ENCODE results near the gene BAHD1.

The BAHD1 gene

GRCh38 chr15:40407330-40407990 is 33.3 kb upstream of the BAHD1 start:
- no peak for TF ChIP-seq CSRNP3 (CRISPR knock-in tag; IDR thresholded peaks at IDR 0.05)
- no peak for TF ChIP-seq TCF4 (CRISPR knock-in tag; IDR thresholded peaks at IDR 0.05; ENCODE audit: borderline replicate concordance)
- no peak for TF ChIP-seq ZNF8 (CRISPR knock-in tag; IDR thresholded peaks at IDR 0.05)
- TF ChIP-seq TOX (CRISPR knock-in tag; IDR thresholded peaks at IDR 0.05; ENCODE audit: borderline replicate concordance), result no peak
- no peak for TF ChIP-seq PPARA (CRISPR knock-in tag; IDR thresholded peaks at IDR 0.05; ENCODE audit: borderline replicate concordance)
- TF ChIP-seq POU6F1 (CRISPR knock-in tag; IDR thresholded peaks at IDR 0.05; ENCODE audit: borderline replicate concordance, low read depth), result no peak
- TF ChIP-seq ZNF565 (CRISPR knock-in tag; conservative IDR thresholded peaks at IDR 0.05; ENCODE audit: low read depth), result no peak
- TF ChIP-seq OSR1 (CRISPR knock-in tag; IDR thresholded peaks at IDR 0.05), result no peak
- no peak for TF ChIP-seq SNAI2 (CRISPR knock-in tag; IDR thresholded peaks at IDR 0.05)
- TF ChIP-seq GLIS3 (CRISPR knock-in tag; IDR thresholded peaks at IDR 0.05), result no peak
- no peak for TF ChIP-seq PATZ1 (CRISPR knock-in tag; IDR thresholded peaks at IDR 0.05; ENCODE audit: borderline replicate concordance)
- no peak for TF ChIP-seq ZNF70 (CRISPR knock-in tag; IDR thresholded peaks at IDR 0.05)
- TF ChIP-seq ARNTL (CRISPR knock-in tag; IDR thresholded peaks at IDR 0.05; ENCODE audit: borderline replicate concordance, low read depth), result no peak
- no peak for TF ChIP-seq BACH2 (CRISPR knock-in tag; IDR thresholded peaks at IDR 0.05; ENCODE audit: borderline replicate concordance)
- no peak for TF ChIP-seq ZFP30 (CRISPR knock-in tag; IDR thresholded peaks at IDR 0.05)
- no peak for TF ChIP-seq CSDC2 (CRISPR knock-in tag; IDR thresholded peaks at IDR 0.05)
- no peak for ATAC-seq

- ATAC-seq, result no peak
- TF ChIP-seq PATZ1 (CRISPR knock-in tag; IDR thresholded peaks at IDR 0.05; ENCODE audit: borderline replicate concordance) (no peak), CREB5 (CRISPR knock-in tag; IDR thresholded peaks at IDR 0.05; ENCODE audit: low read depth) (no peak), TCF4 (CRISPR knock-in tag; IDR thresholded peaks at IDR 0.05; ENCODE audit: borderline replicate concordance) (no peak), OSR1 (CRISPR knock-in tag; IDR thresholded peaks at IDR 0.05) (no peak), CSRNP3 (CRISPR knock-in tag; IDR thresholded peaks at IDR 0.05) (no peak), ISL1 (CRISPR knock-in tag; IDR thresholded peaks at IDR 0.05) (no peak), CSDC2 (CRISPR knock-in tag; IDR thresholded peaks at IDR 0.05) (no peak)
Measured at GRCh38 chr15:40409366-40409765, 31.4 kb upstream of the BAHD1 start.

- TF ChIP-seq OSR1 (CRISPR knock-in tag; IDR thresholded peaks at IDR 0.05), result no peak
- TF ChIP-seq ZNF8 (CRISPR knock-in tag; IDR thresholded peaks at IDR 0.05), result no peak
- TF ChIP-seq ZC3H10 (CRISPR knock-in tag; IDR thresholded peaks at IDR 0.05), result no peak
- TF ChIP-seq TOX (CRISPR knock-in tag; IDR thresholded peaks at IDR 0.05; ENCODE audit: borderline replicate concordance), result no peak
- TF ChIP-seq ZNF70 (CRISPR knock-in tag; IDR thresholded peaks at IDR 0.05), result no peak
- no peak for TF ChIP-seq PATZ1 (CRISPR knock-in tag; IDR thresholded peaks at IDR 0.05; ENCODE audit: borderline replicate concordance)
- TF ChIP-seq CSDC2 (CRISPR knock-in tag; IDR thresholded peaks at IDR 0.05), result no peak
- ATAC-seq, result no peak
Measured at GRCh38 chr15:40410476-40410875, 30.3 kb upstream of the BAHD1 start.

Data from SK-N-SH treated with all-trans-retinoic acid at 6 μM for 48 hours (cell line).